ENCODE data around the gene WDR3.
"Not testable (repeated sequence)": the region's sequence is repeated elsewhere in the genome, so short reads cannot be mapped to it uniquely, and the experiment has no call there.

WDR3 gene

DNA sequence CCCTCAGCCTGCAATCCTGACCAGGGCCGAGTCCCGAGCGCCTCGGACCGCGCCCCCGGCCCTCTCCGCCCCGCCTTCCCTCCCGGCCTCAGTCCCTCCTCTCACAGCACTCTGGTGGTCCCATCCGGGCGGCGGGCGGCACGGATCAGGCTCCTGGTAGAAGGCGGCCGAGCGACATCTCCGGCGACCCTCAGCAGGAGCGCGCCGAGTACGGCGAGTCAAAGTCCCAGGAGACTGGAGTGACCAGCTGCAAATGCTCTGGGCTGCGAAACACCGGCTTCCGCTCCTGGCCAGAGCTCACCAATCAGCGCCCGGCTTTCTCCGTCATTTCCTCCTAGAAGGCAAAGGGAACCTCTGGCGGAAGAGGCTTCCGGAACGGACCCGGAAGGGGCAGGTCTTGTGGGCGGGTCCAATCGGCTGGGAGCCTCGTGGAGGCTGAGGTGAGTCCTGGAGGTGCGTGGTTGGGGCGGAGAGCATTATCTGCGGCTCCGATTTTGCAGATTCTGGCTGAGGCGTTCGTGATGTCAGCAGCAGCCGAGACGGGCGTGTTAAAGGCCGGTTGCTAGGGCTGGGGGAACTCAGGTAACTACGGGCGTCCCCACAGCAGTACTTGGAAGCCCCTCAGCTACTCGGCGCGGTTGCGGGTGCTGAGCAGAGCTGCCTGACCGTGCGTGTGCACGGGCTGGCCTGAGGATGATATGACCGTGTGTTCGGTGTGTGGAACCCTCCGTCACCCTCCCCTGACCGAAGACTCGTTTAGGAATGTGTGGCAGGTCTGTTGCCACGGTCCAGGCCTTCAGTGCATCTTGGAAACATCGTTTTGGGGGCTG lies at the start of gene WDR3, which contains the start of gene GDAP2:
WDR3 (plus strand) TSS at position 397 of the 830 bp plus-strand sequence. CDS start 3,581 bp downstream, outside the sequence.
GDAP2 (minus strand) TSS at position 279 of the 830 bp plus-strand sequence. CDS start 9,264 bp downstream, outside the sequence.
- peak; percentile 99 for DNase-seq

DNA sequence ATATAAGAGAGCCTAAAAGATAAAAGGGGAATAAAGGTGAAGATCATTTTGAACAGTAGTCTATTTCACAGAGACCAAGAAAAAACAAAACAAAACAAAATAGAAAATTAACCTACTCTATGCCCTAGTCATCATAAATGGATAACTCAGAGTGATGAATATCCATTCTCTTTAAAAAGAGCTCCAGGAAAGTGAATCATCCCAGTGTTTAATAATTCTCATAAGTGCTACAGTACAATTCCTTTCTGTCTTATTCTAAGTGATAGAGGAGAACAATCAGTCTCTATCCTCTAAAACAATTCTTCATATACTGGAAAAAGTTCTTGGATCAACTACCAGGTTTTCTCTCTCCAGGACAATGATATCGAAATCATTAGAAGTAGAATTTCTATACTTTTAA lies 45.9 kb upstream of the WDR3 start:
- no peak for DNase-seq

DNA sequence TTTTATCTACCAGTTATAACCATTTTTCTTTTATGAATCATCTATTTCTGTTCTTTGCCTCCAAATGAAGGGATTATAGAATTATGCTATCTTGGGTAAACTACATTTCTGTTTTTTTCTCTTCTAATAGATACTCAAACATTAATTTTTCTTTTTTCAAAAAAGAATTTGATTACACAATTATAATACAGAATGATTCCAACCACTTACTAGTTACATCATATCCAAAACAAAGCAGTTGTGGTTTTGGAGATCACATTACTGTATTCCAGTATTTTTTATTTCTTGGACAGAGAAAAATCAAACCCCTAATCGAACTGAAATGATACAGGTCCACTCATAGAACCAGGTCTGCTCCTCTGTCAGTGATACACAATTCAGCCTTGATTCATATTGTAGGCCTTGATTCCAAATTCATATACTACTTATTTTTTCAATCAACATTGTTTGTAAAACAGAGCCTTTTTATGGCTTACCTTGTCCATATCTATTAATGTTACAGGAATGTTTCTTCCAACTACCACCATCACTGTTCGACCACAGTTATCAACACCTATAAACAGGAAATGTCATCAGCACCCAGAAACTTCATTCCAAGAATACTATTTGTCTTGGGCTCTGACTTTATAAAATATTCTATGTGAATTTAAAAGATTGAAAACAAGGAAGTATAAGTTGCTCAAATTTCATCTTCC lies 43.3 kb upstream of the WDR3 start:
- DNase-seq: no peak

DNA sequence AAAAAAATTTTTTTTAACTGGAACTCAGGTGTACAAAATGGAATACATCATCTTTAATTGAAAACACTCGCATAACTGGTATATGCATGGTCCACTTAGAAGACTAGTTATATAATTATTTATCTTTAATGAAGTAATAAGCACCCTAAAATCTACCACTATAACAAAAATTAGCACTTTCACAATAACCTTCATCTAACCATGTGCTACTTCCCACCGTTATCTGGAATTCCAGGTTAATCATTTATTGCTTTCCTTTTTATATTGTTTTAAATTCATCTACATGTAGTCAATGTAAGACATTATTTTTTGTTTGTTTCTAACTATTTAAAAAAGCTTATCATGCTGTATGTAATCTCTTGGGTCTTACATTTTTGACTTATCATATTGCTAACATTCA lies 39.1 kb upstream of the WDR3 start:
- no peak for DNase-seq

DNA sequence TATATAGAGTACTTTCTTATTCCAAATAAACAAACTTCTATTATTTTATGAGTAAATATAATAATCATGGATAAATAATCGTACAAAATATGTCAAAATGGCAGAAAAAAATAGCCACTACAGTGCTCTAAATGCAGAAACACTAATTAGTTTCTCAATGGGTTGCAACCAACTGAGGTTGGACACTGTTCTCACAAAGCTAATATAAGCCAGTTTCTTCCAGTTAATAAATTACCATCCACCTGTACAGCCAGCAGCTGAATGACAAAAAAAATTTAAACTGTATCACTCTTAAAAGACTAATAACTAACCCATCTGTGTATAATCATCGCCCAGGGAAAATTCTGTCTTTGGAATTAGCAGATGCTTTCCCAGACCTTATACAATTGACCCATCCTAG lies 37.0 kb upstream of the WDR3 start:
- no peak for DNase-seq

DNA sequence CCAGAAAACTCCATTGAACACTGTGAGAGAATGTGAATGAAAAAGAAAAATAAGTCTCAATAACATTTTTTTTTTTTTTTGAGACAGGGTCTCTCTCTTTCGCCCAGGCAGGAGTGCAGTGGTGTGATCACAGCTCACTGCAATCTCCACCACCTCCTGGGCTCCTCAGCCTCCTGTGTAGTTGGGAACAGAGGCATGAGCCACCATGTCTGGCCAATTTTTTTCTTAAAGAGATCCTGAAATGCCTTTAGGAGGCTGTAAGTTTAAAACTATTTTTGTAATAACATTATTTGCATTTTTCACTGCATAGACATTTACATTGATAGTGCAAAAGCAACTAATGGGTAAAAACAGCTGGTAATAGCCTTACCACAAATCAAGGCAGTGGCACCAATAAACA lies 35.5 kb upstream of the WDR3 start:
- no peak for DNase-seq

DNA sequence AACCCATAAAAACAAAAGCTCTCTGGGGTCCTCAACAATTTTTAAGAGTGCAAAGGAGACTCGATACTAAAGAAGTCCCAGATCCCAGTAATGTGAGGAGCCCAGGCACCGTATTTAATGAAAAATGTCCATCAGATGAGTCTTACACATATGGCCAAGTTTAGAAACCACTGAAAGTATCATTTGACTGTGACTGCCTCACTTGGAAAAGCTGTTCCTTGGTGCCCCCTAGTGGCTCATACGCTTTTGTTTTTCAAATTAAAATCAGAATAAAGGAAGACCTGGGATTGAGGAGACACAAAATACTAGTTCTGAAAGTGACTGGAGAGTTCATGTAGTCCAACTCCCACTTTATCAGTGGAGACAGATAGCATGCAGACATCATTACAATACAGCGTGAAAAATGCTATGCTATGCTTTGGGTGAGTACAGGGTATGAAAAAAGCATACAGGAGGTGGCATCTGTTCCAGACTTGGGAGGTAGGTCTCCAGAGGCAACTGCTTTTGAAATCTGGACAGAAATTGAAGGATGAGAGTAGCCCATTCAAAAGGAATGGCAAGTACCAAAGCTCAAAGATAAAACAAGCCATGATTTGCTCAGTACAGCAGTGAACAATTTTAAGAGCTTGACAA lies 33.9 kb upstream of the WDR3 start:
- DNase-seq: peak; percentile 88

DNA sequence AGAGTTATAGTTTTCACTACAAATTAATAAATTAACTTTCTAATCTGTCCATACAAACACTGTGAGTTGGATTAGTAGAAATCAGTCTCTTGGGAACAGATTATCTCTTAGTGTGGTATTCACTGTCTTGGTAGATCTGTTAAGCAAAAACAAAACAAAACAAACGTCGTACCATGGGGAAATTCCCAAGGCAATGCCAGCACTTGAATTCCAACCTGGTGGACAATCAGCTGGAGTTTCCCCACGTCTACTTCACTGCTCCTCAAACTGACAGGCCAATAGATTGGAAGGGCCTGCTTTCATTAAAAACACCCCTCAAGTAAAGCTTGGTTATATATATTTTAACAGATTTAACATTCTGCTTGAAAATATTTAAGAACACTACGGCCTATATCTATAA lies 32.0 kb upstream of the WDR3 start:
- no peak for DNase-seq

DNA sequence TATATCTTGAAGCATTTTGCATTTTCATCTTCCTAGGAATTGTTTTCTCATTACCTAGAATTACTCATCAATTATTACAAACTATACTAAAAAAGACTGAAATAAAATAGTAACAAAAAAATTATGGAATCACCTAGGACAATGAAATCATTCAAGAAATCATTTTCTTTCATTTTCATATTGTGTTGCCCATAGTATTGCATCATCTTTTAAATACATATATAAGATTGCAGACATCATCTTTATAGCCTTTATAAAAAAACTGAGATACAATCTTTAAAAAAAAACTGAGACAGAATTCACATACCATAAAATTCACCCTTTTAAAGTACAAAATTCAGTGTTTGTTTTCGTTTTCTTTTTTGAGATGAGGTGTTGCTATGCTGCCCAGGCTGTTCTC lies 29.7 kb upstream of the WDR3 start:
- DNase-seq: no peak

DNA sequence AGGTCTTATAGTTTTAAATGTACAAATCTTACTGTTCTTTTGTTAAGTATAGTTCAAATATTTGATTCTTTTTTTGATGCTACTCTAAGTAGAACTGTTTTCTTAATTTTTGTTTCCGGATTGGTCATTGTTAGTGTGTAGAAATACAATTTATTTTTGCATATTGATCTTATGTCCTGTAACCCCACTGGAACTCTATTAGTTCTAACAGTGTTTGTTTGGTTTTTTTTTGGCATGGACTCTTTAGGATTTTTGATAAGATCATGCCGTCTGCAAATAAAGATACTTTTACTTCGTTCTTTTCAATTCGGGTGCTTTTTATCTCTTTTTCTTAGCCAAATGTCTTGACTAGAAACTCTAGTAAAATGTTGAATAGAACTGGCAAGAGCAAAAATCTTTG lies 26.6 kb upstream of the WDR3 start:
- DNase-seq: no peak

DNA sequence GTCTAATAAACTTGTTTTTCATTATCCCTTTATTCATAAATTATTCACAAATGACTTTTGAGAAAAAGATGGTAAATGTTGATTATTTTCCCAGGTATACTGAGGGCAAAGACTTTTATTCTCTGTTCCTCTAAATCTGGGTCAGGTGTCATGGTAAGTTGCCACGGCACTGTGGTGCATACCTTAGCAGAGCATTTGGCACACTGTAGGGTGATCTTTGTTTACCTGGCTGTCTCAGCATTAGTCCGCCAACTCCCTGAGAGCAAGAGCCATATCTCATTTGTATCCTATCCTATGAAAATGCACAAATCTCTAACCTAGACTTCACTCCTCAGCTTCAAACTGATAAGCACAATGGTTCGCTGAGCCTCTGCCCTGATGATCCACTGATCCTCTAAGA lies 25.1 kb upstream of the WDR3 start:
- no peak for DNase-seq

DNA sequence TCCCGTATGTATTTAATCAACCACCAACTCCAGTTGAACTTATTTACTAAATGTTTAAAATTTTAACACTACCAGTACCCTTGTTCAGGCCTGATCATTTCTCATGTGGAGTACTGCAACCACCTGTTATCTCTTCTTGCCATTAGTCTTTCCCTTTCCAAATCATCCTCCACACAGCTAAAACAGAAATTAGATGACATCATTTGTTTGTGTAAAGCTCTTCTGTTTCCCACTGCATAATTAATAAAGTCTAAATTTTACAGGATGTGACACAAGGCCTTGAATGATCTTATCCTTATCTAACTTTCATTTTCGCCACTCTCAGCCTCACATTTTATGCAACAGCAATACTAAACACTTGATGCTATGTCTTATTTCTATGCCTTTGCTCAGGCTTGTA lies 24.5 kb upstream of the WDR3 start:
- DNase-seq: no peak

DNA sequence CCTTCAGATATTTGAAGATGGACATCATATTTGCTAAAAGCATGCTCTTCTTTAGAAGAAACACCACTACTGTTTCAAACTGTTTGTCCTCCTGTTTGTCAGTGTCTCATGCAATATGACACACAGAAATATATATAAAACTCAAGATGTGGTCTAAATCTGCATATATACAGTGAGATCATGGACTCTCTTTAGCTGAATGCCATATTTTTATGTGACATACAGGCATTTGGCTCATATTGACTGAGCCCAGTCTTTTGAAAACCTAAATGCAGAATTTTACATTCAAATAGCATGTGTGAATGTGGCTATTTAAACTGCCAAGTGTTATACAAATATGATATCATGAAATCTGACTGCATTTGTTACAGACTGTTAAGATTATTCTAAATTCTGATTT lies 18.5 kb upstream of the WDR3 start:
- DNase-seq: no peak

DNA sequence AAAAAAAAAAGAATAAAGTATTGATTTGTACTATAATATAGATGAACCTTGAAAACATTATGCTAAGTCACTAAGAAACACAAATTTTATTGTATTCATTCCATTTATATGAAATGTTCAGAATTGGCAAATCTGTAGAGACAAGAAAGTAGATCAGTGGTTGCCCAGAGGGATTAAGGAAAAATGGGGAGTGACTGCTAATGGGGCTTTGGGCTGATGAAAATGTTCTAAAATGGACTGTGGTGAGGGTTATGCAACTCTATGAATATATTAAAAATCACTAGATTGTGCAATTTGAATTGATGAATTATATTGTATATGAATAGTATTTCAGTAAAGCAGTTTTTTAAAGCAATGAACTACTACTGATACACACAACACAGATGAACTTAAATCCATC lies 10.2 kb upstream of the WDR3 start:
- DNase-seq: no peak

DNA sequence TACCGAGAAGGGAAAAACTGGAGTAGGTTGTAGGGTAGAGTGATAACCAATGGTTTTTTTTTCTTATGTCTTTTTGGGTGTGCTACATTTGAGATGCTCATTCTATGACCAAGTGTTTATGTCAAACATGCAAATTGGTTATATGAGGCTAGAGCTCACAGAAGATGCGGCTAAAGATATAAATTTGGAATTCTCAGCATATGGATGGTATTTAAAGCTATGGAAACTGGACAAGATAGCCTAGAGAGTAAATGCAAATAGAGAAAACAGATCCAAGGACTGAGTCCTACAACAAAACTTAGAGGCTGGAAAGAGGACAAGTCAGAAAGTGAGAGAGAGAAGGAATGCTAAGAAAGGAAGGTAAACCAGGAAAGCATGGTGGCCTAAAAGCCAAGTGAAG lies 7.5 kb upstream of the WDR3 start:
- no peak for DNase-seq

DNA sequence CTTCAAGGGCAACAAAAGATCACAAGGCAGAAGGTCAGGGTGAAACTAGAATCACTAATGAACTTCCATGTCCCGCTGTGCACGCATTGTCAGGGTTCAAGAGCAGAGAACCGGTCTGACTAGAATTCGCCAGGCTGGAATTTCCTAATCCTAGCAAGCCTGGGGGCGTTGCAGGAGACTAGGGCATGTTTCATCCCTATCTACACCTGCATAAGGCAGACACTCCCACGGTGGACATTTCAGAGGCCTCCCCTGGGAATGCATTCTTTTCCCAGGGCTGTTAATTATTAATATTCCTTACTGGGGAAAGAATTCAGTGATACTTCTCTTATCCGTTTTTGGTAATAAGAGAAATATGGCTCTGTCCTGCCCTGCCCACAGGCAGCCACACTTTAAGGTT lies 6.8 kb upstream of the WDR3 start:
- DNase-seq: not testable (repeated sequence)

DNA sequence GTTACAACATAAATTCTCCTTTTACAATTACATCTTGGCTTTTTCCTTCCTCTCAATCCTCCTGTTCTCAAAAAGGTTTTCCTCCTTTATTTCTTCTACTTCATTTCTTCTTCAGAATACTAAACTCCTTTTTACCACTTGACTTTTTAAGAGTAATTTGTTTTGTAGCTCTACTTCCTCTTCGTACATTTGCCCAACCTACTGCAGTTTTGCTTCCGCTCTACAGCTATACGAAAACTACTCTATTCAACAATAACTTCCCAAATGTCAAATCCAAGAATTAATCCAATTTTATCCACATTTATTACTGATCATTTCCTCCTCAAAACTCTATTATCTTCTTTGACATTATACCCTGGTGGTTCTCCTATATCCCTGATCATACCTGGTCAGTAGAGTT lies 3.6 kb upstream of the WDR3 start:
- DNase-seq: peak; percentile 12

DNA sequence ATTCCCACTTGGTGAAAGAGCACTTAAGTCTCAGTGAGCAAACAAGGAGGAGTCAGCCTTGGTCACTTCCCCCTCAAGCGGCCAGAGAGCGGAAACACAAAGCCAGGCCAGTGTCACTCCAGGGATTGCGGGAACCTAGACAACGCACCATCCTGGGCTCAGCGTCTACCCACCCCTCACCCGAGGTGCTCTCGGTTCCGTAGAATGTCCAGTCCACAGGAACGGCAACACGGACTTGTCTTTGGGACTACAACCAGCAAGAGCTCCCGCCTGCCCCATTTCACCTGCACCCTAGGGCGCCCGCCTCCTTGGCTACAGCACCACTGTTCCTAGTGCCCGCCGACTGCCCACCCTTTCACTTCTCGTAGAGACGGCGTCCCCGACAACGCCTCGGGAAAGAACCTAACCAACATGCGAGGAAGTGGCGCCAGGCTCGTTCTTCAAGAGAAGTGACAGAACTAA lies 627 bp upstream of the WDR3 start:
- peak; percentile 74 for DNase-seq

DNA sequence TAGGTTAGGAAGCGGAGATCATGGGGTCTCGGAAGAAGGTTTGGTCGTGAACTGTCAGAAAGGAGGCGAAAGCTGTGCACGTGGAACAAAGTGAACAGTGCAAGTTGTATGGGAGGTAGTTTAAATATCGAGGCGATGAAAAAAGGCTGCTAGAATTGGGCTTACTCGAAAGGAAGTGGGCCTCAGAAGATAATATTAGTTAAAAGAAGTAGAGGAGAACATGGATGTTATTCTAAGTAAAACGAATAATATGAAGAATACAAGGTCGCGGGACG lies 571 bp downstream of the WDR3 start:
- DNase-seq: peak; percentile 21

DNA sequence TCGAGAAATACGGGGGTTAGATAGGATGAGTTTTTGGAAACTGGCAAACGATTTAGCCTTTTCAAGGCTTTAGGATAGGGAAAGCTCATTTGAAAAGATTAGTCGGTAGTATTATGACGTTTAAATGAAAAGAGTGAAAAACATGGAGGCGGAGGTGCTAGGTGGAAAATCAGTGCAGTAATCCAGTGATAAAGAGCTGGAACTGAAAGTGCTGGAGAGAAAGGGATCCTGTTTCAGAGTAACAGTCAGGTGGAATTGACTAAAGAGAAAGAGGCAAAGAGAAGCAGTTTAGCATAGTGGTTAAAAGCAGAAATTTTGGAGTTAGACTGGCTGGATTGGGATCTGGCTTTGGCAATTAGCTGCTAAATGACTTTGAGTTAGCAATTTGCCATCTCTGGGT lies 945 bp downstream of the WDR3 start:
- DNase-seq: peak; percentile 12

DNA sequence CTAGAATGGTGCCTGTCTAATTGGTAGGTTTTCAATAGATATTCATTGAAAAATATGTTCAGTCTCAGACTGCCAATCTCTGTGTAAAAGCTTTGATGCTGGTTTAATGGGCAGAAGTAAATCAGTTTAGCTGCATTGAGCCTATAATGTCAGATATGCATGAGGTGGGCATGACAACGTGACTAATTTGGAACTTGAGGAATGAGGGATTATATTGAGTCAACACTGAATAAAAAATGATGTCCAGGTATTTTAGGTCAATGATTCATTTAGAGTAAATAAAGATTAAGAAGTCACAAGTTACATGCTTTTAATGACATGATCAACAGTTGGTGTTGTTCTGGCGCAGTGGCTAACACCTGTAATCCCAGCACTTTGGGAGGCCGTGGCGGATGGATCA lies 3.0 kb downstream of the WDR3 start:
- DNase-seq: no peak

DNA sequence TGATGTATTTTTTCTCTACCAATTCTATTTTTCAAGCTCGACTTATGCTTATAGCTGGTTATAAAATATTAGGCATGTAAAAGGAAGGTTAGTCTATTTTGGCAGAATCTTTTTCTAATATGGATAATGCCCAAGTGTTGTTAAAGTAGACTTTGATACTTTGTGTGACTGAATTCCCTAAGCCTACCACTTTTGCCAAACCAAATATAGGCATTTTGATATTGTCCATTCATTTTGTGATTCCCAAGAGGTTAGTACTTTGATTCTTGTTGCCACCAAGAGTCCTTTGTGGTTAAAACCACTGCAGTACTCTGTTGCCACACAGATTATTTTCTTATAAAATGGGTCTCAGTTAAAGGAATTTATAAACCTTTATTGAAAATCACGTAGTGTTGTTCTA lies 4.2 kb downstream of the WDR3 start:
- DNase-seq: no peak

DNA sequence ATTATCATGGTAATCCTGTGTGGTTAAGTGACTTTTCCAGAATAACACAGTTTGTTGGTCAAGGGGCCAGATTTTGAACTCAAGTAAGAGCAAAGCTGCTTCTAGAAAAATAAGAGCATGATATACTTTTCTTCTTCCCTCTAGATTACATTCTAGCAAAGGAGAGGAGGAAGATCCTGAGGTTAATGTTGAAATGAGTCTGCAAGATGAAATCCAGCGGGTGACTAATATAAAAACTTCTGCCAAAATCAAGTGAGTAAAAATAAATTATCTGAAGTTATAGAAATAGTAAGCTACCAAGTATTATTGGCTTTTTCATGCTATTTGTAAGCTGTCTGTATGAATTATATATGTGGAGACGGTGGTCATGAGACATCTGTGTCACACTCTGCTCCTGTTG lies 12.8 kb downstream of the WDR3 start:
- DNase-seq: no peak

DNA sequence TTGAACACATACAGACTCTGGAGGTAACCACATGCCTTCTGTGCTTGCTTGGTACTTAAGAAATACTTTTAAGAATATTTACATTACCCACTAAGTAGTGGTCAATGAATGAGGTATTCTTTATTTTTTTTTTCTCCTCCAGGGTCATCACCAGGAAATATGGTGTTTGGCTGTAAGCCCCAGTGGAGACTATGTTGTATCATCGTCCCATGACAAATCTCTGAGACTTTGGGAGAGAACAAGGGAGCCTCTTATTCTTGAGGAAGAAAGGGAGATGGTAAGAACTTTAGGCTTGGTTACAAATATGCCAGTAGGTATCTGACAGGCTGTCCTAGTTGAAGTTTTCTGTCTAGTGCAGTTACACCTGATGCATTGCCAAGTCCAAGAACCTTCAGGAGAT lies 22.8 kb downstream of the WDR3 start:
- DNase-seq: no peak
